ENCODE data around the gene PPT2. TPM values are rescaled to one million over a fixed set of nuclear protein-coding genes. Genes with fewer than 3 reads are reported as not detected.

The PPT2 gene
- total RNA-seq, 2 experiments from 2014 or later = 19.2 to 23.7 TPM

- H3K4me3 Mint-ChIP-seq = peak overlapping the region; percentile 96
- POLR2A ChIA-PET = interaction anchor here (0.5 to 2.0 kb wide), 20 partner anchors 13 to 1076 kb away, joined by 3 to 20 read pairs (median 4); partner anchors contain the start of genes AGPAT1, ATF6B, EHMT2 and FKBPL
- ATAC-seq (ENCODE audit: low read depth) = no peak
Measured at GRCh38 chr6:32194825-32195651, 41.1 kb downstream of the PPT2 start.

DNA sequence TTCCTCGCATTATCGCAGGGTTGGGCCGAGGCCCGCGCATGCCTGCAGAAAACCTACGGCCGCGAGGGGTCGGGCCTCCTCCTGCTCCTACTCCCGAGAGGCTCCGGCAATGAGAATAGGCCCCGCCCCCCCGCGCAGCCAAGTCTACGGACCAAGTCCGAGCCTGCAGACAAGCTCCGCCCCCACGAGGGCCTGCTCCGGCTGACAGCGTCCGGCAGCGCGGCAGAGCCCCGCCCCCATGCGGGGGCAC is 41.6 kb downstream of the PPT2 start:
- peak; percentile 100 for DNase-seq
- H3K36me3 Mint-ChIP-seq = peaks cover 12% of the 10 kb centered on the region
- peaks cover 24% of the 10 kb centered on the region for H3K4me1 Mint-ChIP-seq
- no peaks in the 10 kb centered on the region for H3K9me3 Mint-ChIP-seq
- peak overlapping the region; percentile 98 for H3K27ac Mint-ChIP-seq
- no peaks in the 10 kb centered on the region for H3K27me3 Mint-ChIP-seq
- H3K4me3 Mint-ChIP-seq = peak overlapping the region; percentile 96
- POLR2A ChIA-PET = interaction anchor here (0.5 to 2.0 kb wide), 20 partner anchors 12 to 1076 kb away, joined by 3 to 20 read pairs (median 4); partner anchors contain the start of genes AGPAT1, ATF6B, EHMT2 and FKBPL
- ATAC-seq (ENCODE audit: low read depth) = peak; percentile 90

More at GRCh38 chr6:32194825-32195651, 41.1 kb downstream of the PPT2 start:
- peaks cover 17% of the 10 kb centered on the region for H3K36me3 Mint-ChIP-seq
- peaks cover 24% of the 10 kb centered on the region for H3K4me1 Mint-ChIP-seq
- DNase-seq = no peak
- no peaks in the 10 kb centered on the region for H3K9me3 Mint-ChIP-seq
- H3K27ac Mint-ChIP-seq = peak overlapping the region; percentile 98
- H3K27me3 Mint-ChIP-seq = no peaks in the 10 kb centered on the region

DNA sequence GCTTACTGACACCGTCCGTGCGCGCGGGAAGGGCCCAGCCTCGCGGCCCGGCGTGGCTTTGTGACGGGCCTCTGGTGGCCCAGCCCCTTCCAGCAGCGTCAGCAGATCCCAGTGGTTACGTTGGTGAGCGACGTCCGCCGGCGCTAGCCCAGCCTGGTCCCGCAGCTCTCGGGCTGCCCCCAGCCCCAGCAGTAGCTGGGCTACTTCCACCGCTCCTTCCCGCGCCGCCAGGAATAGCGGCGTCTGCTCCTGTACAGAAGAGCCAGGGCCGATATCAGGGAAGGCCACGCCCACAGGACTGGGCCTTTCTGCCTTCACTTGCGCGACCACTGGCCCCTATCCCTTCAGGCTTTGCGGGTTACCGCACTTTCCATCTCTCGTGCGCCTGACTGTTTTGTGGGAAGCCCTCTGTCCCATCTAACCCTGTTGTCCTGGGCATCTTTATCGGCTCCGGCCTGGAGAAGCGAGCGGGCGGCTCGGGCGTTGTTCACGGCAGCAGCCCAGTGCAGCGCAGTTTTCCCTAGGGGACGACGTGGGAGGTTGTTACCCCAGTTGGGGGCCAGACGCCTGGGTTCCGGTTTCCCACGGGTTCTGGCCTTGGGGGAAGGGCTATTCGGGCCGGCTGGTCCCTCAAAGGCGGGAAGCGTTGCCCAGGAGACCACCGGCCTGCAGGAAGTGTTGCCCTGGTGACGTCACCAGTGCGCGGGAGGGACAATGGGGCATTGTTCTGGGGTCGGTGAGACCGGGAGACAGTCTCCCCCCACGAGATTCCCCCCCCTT is 42.2 kb downstream of the PPT2 start:
- H3K27ac Mint-ChIP-seq = peak overlapping the region; percentile 98
- peaks cover 9% of the 10 kb centered on the region for H3K36me3 Mint-ChIP-seq
- peak; percentile 74 for DNase-seq
- peaks cover 24% of the 10 kb centered on the region for H3K4me1 Mint-ChIP-seq
- no peaks in the 10 kb centered on the region for H3K27me3 Mint-ChIP-seq
- peak overlapping the region; percentile 96 for H3K4me3 Mint-ChIP-seq
- POLR2A ChIA-PET = interaction anchor here (0.5 to 2.0 kb wide), 20 partner anchors 15 to 1075 kb away, joined by 3 to 20 read pairs (median 4); partner anchors contain the start of genes AGPAT1, ATF6B, EHMT2 and FKBPL
- no peak for ATAC-seq (ENCODE audit: low read depth)
- no peaks in the 10 kb centered on the region for H3K9me3 Mint-ChIP-seq

- DNase-seq (no peak), ATAC-seq (ENCODE audit: low read depth) (no peak)
- Mint-ChIP-seq H3K9me3 (no peaks in the 10 kb centered on the region), H3K4me3 (peak overlapping the region; percentile 96), H3K27me3 (no peaks in the 10 kb centered on the region), H3K4me1 (peaks cover 24% of the 10 kb centered on the region), H3K36me3 (peaks cover under 1% of the 10 kb centered on the region), H3K27ac (peak overlapping the region; percentile 98)
- POLR2A ChIA-PET = interaction anchor here (0.7 to 1.1 kb wide), 4 partner anchors 8 to 56 kb away, joined by 3 read pairs; no protein-coding TSS in a partner anchor
Measured at GRCh38 chr6:32196682-32197616, 43.0 kb downstream of the PPT2 start.

DNA sequence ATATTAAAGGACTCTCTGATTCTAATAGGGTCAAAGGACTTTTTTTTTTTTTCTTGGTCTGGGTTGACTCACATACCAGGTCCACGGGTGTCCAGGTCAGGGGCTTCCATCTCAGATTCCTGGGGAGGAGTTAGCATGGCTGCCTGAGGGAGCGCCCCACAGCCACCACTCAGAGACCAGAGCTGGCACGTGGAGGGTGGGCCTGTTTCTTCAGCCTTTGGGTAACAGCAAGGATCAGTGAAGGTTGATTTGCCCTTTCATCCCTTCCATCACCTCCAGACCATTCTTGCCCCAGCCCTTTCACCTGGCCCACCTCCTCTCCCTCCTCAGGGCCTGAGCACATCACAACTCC is 44.4 kb downstream of the PPT2 start:
- no peaks in the 10 kb centered on the region for H3K36me3 Mint-ChIP-seq
- no peak overlapping the region for H3K4me3 Mint-ChIP-seq
- no peaks in the 10 kb centered on the region for H3K9me3 Mint-ChIP-seq
- H3K27ac Mint-ChIP-seq = no peak overlapping the region
- no peak for ATAC-seq (ENCODE audit: low read depth)
- peaks cover 23% of the 10 kb centered on the region for H3K4me1 Mint-ChIP-seq
- POLR2A ChIA-PET = interaction anchor here (0.6 kb wide), 1 partner anchor 90 kb away, joined by 3 read pairs; no protein-coding TSS in a partner anchor
- no peak for DNase-seq
- no peaks in the 10 kb centered on the region for H3K27me3 Mint-ChIP-seq

- Mint-ChIP-seq H3K27me3 (no peaks in the 10 kb centered on the region), H3K9me3 (no peaks in the 10 kb centered on the region), H3K27ac (no peak overlapping the region), H3K36me3 (no peaks in the 10 kb centered on the region), H3K4me3 (no peak overlapping the region), H3K4me1 (peaks cover 18% of the 10 kb centered on the region)
- DNase-seq = no peak
- ATAC-seq (ENCODE audit: low read depth) = no peak
- POLR2A ChIA-PET = no interaction called here
Measured at GRCh38 chr6:32198866-32199265, 44.9 kb downstream of the PPT2 start.

GRCh38 chr6:32200711-32201475 is 47.0 kb downstream of the PPT2 start:
- DNase-seq (no peak), ATAC-seq (ENCODE audit: low read depth) (no peak)
- Mint-ChIP-seq H3K27ac (no peak overlapping the region), H3K4me1 (peaks cover 4% of the 10 kb centered on the region), H3K4me3 (no peak overlapping the region), H3K27me3 (peaks cover 4% of the 10 kb centered on the region), H3K36me3 (no peaks in the 10 kb centered on the region), H3K9me3 (no peaks in the 10 kb centered on the region)
- POLR2A ChIA-PET = no interaction called here

- POLR2A ChIA-PET = no interaction called here
- ATAC-seq (ENCODE audit: low read depth) = no peak
- no peaks in the 10 kb centered on the region for H3K36me3 Mint-ChIP-seq
- no peaks in the 10 kb centered on the region for H3K9me3 Mint-ChIP-seq
- peaks cover 9% of the 10 kb centered on the region for H3K27me3 Mint-ChIP-seq
- H3K4me1 Mint-ChIP-seq = no peaks in the 10 kb centered on the region
- DNase-seq = no peak
- H3K27ac Mint-ChIP-seq = no peak overlapping the region
- no peak overlapping the region for H3K4me3 Mint-ChIP-seq
Measured at GRCh38 chr6:32202186-32202585, 48.2 kb downstream of the PPT2 start.

GRCh38 chr6:32203426-32204267 is 49.7 kb downstream of the PPT2 start:
- no peak for DNase-seq
- Mint-ChIP-seq H3K27me3 (peaks cover 9% of the 10 kb centered on the region), H3K27ac (no peak overlapping the region), H3K36me3 (no peaks in the 10 kb centered on the region), H3K9me3 (no peaks in the 10 kb centered on the region), H3K4me3 (no peak overlapping the region), H3K4me1 (no peaks in the 10 kb centered on the region)
- POLR2A ChIA-PET = interaction anchor here (0.6 kb wide), 1 partner anchor 40 kb away, joined by 3 read pairs; no protein-coding TSS in a partner anchor
- no peak for ATAC-seq (ENCODE audit: low read depth)

- H3K36me3 Mint-ChIP-seq = no peaks in the 10 kb centered on the region
- peaks cover 9% of the 10 kb centered on the region for H3K27me3 Mint-ChIP-seq
- DNase-seq (no peak), ATAC-seq (ENCODE audit: low read depth) (no peak)
- no peak overlapping the region for H3K4me3 Mint-ChIP-seq
- H3K4me1 Mint-ChIP-seq = no peaks in the 10 kb centered on the region
- POLR2A ChIA-PET = no interaction called here
- no peak overlapping the region for H3K27ac Mint-ChIP-seq
- H3K9me3 Mint-ChIP-seq = no peaks in the 10 kb centered on the region
Measured at GRCh38 chr6:32204268-32204715, 50.4 kb downstream of the PPT2 start.

- Mint-ChIP-seq H3K36me3 (no peaks in the 10 kb centered on the region), H3K27ac (no peak overlapping the region), H3K9me3 (no peaks in the 10 kb centered on the region), H3K4me3 (no peak overlapping the region), H3K4me1 (no peaks in the 10 kb centered on the region), H3K27me3 (peaks cover 9% of the 10 kb centered on the region)
- DNase-seq (no peak), ATAC-seq (ENCODE audit: low read depth) (no peak)
- POLR2A ChIA-PET = no interaction called here
Measured at GRCh38 chr6:32208996-32209395, 55.1 kb downstream of the PPT2 start.

- POLR2A ChIA-PET = no interaction called here
- no peak for DNase-seq
- H3K36me3 Mint-ChIP-seq = no peaks in the 10 kb centered on the region
- peaks cover 4% of the 10 kb centered on the region for H3K4me1 Mint-ChIP-seq
- H3K4me3 Mint-ChIP-seq = no peak overlapping the region
- peaks cover 9% of the 10 kb centered on the region for H3K27me3 Mint-ChIP-seq
- ATAC-seq (ENCODE audit: low read depth) = no peak
- no peak overlapping the region for H3K27ac Mint-ChIP-seq
- no peaks in the 10 kb centered on the region for H3K9me3 Mint-ChIP-seq
Measured at GRCh38 chr6:32210191-32210601, 56.3 kb downstream of the PPT2 start.

Data from activated naive CD8-positive, alpha-beta T cell treated with anti-CD3 and anti-CD28 coated beads, Interleukin-2, amount 10 ng/mL, durations not matched to agents 7 days and 5 days (primary cell).